H9 (cell line): ENCODE measurements around the gene MKNK2. TPM values are rescaled to one million over a fixed set of nuclear protein-coding genes. Genes with fewer than 3 reads are reported as not detected.
"Not testable (repeated sequence)": the region's sequence is repeated elsewhere in the genome, so short reads cannot be mapped to it uniquely, and the experiment has no call there.

ENCODE experiments used
- DNase-seq: peaks from one replicate; pipeline ENCODE4 v3.0.0-alpha.2; 2017
- H2AFZ ChIP-seq: one replicate; pipeline ENCODE4 v1.6.1; 2013; ENCODE audit warnings: mild to moderate bottlenecking, low read length, control low read depth, moderate library complexity
- H2AK5ac ChIP-seq: 2 replicates; pipeline ENCODE4 v1.6.1; 2013; ENCODE audit warnings: low read length, control low read depth, mixed read lengths; ENCODE audit not compliant: insufficient read length
- H2BK120ac ChIP-seq: one replicate; pipeline ENCODE4 v1.6.1; 2013; ENCODE audit warnings: low read depth, mild to moderate bottlenecking, low read length, control low read depth, inconsistent platforms; ENCODE audit not compliant: poor library complexity, severe bottlenecking
- H2BK12ac ChIP-seq: 2 replicates; pipeline ENCODE4 v1.6.1; 2013; ENCODE audit warnings: low read length, control low read depth, mixed read lengths, low read depth; ENCODE audit not compliant: insufficient read length
- H2BK15ac ChIP-seq: 2 replicates; pipeline ENCODE4 v1.6.1; 2013; ENCODE audit warnings: low read depth, low read length, control low read depth
- H2BK20ac ChIP-seq: one replicate; pipeline ENCODE4 v1.6.1; 2013; ENCODE audit warnings: low read depth, mild to moderate bottlenecking, low read length, control low read depth, inconsistent platforms; ENCODE audit not compliant: poor library complexity, severe bottlenecking
- H2BK5ac ChIP-seq: 2 replicates; pipeline ENCODE4 v1.6.1; 2013; ENCODE audit warnings: low read length, control low read depth, mixed read lengths; ENCODE audit not compliant: insufficient read length
- H3K14ac ChIP-seq: 2 replicates; pipeline ENCODE4 v1.6.1; 2013; ENCODE audit warnings: low read length, control low read depth; ENCODE audit not compliant: insufficient read depth
- H3K18ac ChIP-seq: 2 replicates; pipeline ENCODE4 v1.6.1; 2013; ENCODE audit warnings: low read depth, mild to moderate bottlenecking, mixed read lengths, low read length, control low read depth; ENCODE audit not compliant: insufficient read length
- H3K23ac ChIP-seq: 2 replicates; pipeline ENCODE4 v1.6.1; 2013; ENCODE audit warnings: low read length, control low read depth, mixed read lengths, low read depth; ENCODE audit not compliant: insufficient read length
- H3K23me2 ChIP-seq: 2 replicates; pipeline ENCODE4 v1.6.1; 2013; ENCODE audit warnings: low read depth, mild to moderate bottlenecking, mixed read lengths, low read length, control low read depth; ENCODE audit not compliant: insufficient read length, poor library complexity, severe bottlenecking
- H3K27ac ChIP-seq: 2 replicates; pipeline ENCODE4 v1.5.1; 2013; ENCODE audit warnings: low read length, control low read depth, mixed read lengths, low read depth; ENCODE audit not compliant: insufficient read length
- H3K27me3 ChIP-seq: 2 replicates; pipeline ENCODE4 v1.6.1; 2013; ENCODE audit warnings: low read length, control low read depth, inconsistent platforms; ENCODE audit not compliant: insufficient read depth
- H3K4ac ChIP-seq: 2 replicates; pipeline ENCODE4 v1.6.1; 2013; ENCODE audit warnings: low read depth, mild to moderate bottlenecking, control low read depth, inconsistent platforms, low read length, moderate library complexity
- H3K4me1 ChIP-seq: 2 replicates; pipeline ENCODE4 v1.6.1; 2013; ENCODE audit warnings: low read length, control low read depth, inconsistent platforms; ENCODE audit not compliant: insufficient read depth
- H3K4me2 ChIP-seq: 2 replicates; pipeline ENCODE4 v1.6.1; 2013; ENCODE audit warnings: low read length, control low read depth, mixed read lengths; ENCODE audit not compliant: insufficient read length, insufficient read depth
- H3K56ac ChIP-seq: 2 replicates; pipeline ENCODE4 v1.6.1; 2013; ENCODE audit warnings: low read depth, mild to moderate bottlenecking, mixed read lengths, low read length, control low read depth; ENCODE audit not compliant: insufficient read length
- H3K79me1 ChIP-seq: 2 replicates; pipeline ENCODE4 v1.6.1; 2013; ENCODE audit warnings: low read depth, mild to moderate bottlenecking, moderate library complexity, low read length, control low read depth, inconsistent platforms; ENCODE audit not compliant: insufficient read depth, poor library complexity, severe bottlenecking
- H3K79me2 ChIP-seq: 2 replicates; pipeline ENCODE4 v1.6.1; 2013; ENCODE audit warnings: low read length, control low read depth, inconsistent platforms; ENCODE audit not compliant: insufficient read depth
- H3K9ac ChIP-seq: 2 replicates; pipeline ENCODE4 v1.6.1; 2013; ENCODE audit warnings: low read length, control low read depth, mixed read lengths; ENCODE audit not compliant: insufficient read length; ENCODE audit errors: extremely low read depth
- H3K9me3 ChIP-seq: one replicate; pipeline ENCODE4 v1.6.1; 2013; ENCODE audit warnings: low read depth, low read length, inconsistent platforms; ENCODE audit not compliant: control insufficient read depth
- H3T11ph ChIP-seq: one replicate; pipeline ENCODE4 v1.6.1; 2013; ENCODE audit warnings: mild to moderate bottlenecking, low read length, control low read depth, inconsistent platforms
- H4K20me1 ChIP-seq: one replicate; pipeline ENCODE4 v1.6.1; 2013; ENCODE audit not compliant: control insufficient read depth, insufficient read length, insufficient read depth
- H4K5ac ChIP-seq: 2 replicates; pipeline ENCODE4 v1.6.1; 2013; ENCODE audit warnings: low read depth, mild to moderate bottlenecking, mixed read lengths, low read length, control low read depth; ENCODE audit not compliant: insufficient read length
- H4K8ac ChIP-seq: replicated peaks from 2 replicates; pipeline ENCODE4 v1.6.1; 2013; ENCODE audit warnings: low read length, control low read depth, mixed read lengths, low read depth; ENCODE audit not compliant: insufficient read length
- H4K91ac ChIP-seq: 2 replicates; pipeline ENCODE4 v1.6.1; 2013; ENCODE audit warnings: low read depth, mild to moderate bottlenecking, moderate library complexity, mixed read lengths, low read length, control low read depth; ENCODE audit not compliant: insufficient read length
- H3K27ac Mint-ChIP-seq, 3 experiments: 2 replicates in 2 of 3; 3 replicates in 1 of 3; pipeline ENCODE4 v1.8.0; 2020 to 2021; ENCODE audit warnings: mixed read lengths in 3 of 3, mild to moderate bottlenecking in 1 of 3, moderate library complexity in 1 of 3
- H3K27me3 Mint-ChIP-seq: 2 replicates; pipeline ENCODE4 v1.8.0; 2021; ENCODE audit warnings: low read depth, mild to moderate bottlenecking, moderate library complexity, mixed read lengths
- H3K36me3 Mint-ChIP-seq, 3 experiments: 2 replicates in 2 of 3; 3 replicates in 1 of 3; pipeline ENCODE4 v1.8.0; 2020 to 2021; ENCODE audit warnings: low read depth in 3 of 3, mixed read lengths in 3 of 3; ENCODE audit not compliant: insufficient read depth in 1 of 3
- H3K4me1 Mint-ChIP-seq, 2 experiments: 2 replicates each; pipeline ENCODE4 v1.8.0; 2020; ENCODE audit warnings: mixed read lengths in 2 of 2
- H3K4me3 Mint-ChIP-seq, 2 experiments: 2 replicates in 1 of 2; 3 replicates in 1 of 2; pipeline ENCODE4 v1.8.0; 2020 to 2021; ENCODE audit warnings: mild to moderate bottlenecking in 2 of 2, mixed read lengths in 2 of 2, moderate library complexity in 1 of 2
- H3K9me3 Mint-ChIP-seq, 2 experiments: 2 replicates in 1 of 2; 3 replicates in 1 of 2; pipeline ENCODE4 v1.8.0; 2020; ENCODE audit warnings: mild to moderate bottlenecking in 2 of 2, mixed read lengths in 2 of 2, moderate library complexity in 1 of 2
- CTCF ChIP-seq: fragments of 200-600 bp; sonication (generic); conservative IDR thresholded peaks from 3 replicates; pipeline ENCODE4 v1.8.0; 2021; ENCODE audit warnings: antibody characterized with exemption, mild to moderate bottlenecking
- WGBS: extraction: QIAGEN DNeasy Blood & Tissue Kit; methylation state at CpG from one replicate; pipeline ENCODE4 v1.1.7; 2013; ENCODE audit warnings: missing lambda C conversion rate, low lambda C conversion rate, mixed read lengths; ENCODE audit not compliant: insufficient read length; ENCODE audit errors: extremely low coverage; 5-methylcytosine and 5-hydroxymethylcytosine counted together
- total RNA-seq: library from RNA; stranded (reverse); gene quantifications from 2 replicates; pipeline ENCODE4 v1.2.1, GENCODE V29; 2021

The MKNK2 gene
- total RNA-seq, 1 experiment from 2014 or later = 153 TPM

GRCh38 chr19:2087621-2088100 lies 36.6 kb upstream of the MKNK2 start:
- Histone ChIP-seq H3K27me3 (no peaks in the 10 kb centered on the region), H3T11ph (no peak overlapping the region), H3K23ac (no peak overlapping the region), H3K9ac (no peak overlapping the region), H4K20me1 (no peaks in the 10 kb centered on the region), H4K8ac (no peak overlapping the region), H2AFZ (no peak overlapping the region), H2BK120ac (no peak overlapping the region), H3K4me1 (no peaks in the 10 kb centered on the region), H2BK15ac (no peak overlapping the region), H3K27ac (no peak overlapping the region), H3K14ac (no peak overlapping the region), H3K4me2 (no peak overlapping the region), H3K18ac (no peak overlapping the region), H3K79me2 (no peaks in the 10 kb centered on the region), H4K91ac (no peak overlapping the region), H2AK5ac (no peak overlapping the region), H2BK20ac (no peak overlapping the region), H3K23me2 (no peaks in the 10 kb centered on the region), H4K5ac (no peak overlapping the region), H3K79me1 (no peaks in the 10 kb centered on the region), H3K9me3 (no peaks in the 10 kb centered on the region), H2BK5ac (no peak overlapping the region), H3K4ac (no peak overlapping the region), H2BK12ac (no peak overlapping the region), H3K56ac (no peak overlapping the region)
- H3K4me1 Mint-ChIP-seq = peaks cover 20 to 23% of the 10 kb centered on the region in 2 experiments
- DNase-seq = no peak
- peaks cover 0 to 3% (median 0%) of the 10 kb centered on the region in 3 experiments; a peak in 2 of 7 replicates for H3K36me3 Mint-ChIP-seq
- no peak overlapping the region for H3K27ac Mint-ChIP-seq
- no peaks in the 10 kb centered on the region for H3K9me3 Mint-ChIP-seq
- H3K4me3 Mint-ChIP-seq = no peak overlapping the region
- H3K27me3 Mint-ChIP-seq = no peaks in the 10 kb centered on the region; the same call in 1 of the 2 replicates
- no CpG with 5 or more reads among the region's 14 CpGs for WGBS
- TF ChIP-seq CTCF = no peak

- H3K18ac ChIP-seq, H3K4me2 ChIP-seq, H3K23ac ChIP-seq, H2BK12ac ChIP-seq, H2AK5ac ChIP-seq, H3K9ac ChIP-seq, H3K14ac ChIP-seq, H3K56ac ChIP-seq, H3K9me3 ChIP-seq, H2BK5ac ChIP-seq, H4K91ac ChIP-seq, H3T11ph ChIP-seq, H3K36me3 Mint-ChIP-seq, DNase-seq, H3K79me2 ChIP-seq, H2BK15ac ChIP-seq, H3K4ac ChIP-seq, H3K4me3 Mint-ChIP-seq, H4K5ac ChIP-seq, H3K79me1 ChIP-seq, H3K27me3 Mint-ChIP-seq, H2BK20ac ChIP-seq, H3K27me3 ChIP-seq, H3K23me2 ChIP-seq, H4K8ac ChIP-seq, H4K20me1 ChIP-seq, H2AFZ ChIP-seq, H3K4me1 ChIP-seq, H3K9me3 Mint-ChIP-seq, H2BK120ac ChIP-seq, H3K27ac ChIP-seq: not testable (repeated sequence)
- peak overlapping the region in 1 of 3 experiments; percentile 65; a peak in 3 of 7 replicates for H3K27ac Mint-ChIP-seq
- H3K4me1 Mint-ChIP-seq = peaks cover 20 to 23% of the 10 kb centered on the region in 2 experiments
- WGBS = no CpG with 5 or more reads among the region's 13 CpGs
These were observed 35.9 kb upstream of the MKNK2 start for GRCh38 chr19:2086695-2087620.
